Astrocyte (in vitro differentiated cells and primary cell): ENCODE results near the gene KCNC1. TPM values are rescaled to one million over a fixed set of nuclear protein-coding genes. Genes with fewer than 3 reads are reported as not detected.

Experiments
- DNase-seq: peaks from one replicate; pipeline ENCODE4 v3.0.0-alpha.2; 2010; ENCODE audit warnings: low read depth
- FAIRE-seq: peaks from 2 replicates; lab custom pipeline; 2011; peaks lifted over from hg19 to GRCh38; lab: Jason Lieb, UNC
- H2AFZ ChIP-seq: 2 replicates; pipeline ENCODE4 v1.6.0; 2012; ENCODE audit warnings: low read depth, low read length, inconsistent platforms
- H3K27ac ChIP-seq: 2 replicates; pipeline ENCODE4 v1.5.1; 2011; ENCODE audit warnings: low read depth, low read length, inconsistent platforms
- H3K27me3 ChIP-seq: 2 replicates; pipeline ENCODE4 v1.6.0; 2011; ENCODE audit warnings: low read length, inconsistent platforms; ENCODE audit not compliant: insufficient read depth
- H3K36me3 ChIP-seq: 2 replicates; pipeline ENCODE4 v1.5.1; 2011; ENCODE audit warnings: low read length, inconsistent platforms; ENCODE audit not compliant: insufficient read depth
- H3K4me1 ChIP-seq: 2 replicates; pipeline ENCODE4 v1.5.1; 2011; ENCODE audit warnings: low read length, inconsistent platforms; ENCODE audit not compliant: insufficient read depth
- H3K4me2 ChIP-seq: 2 replicates; pipeline ENCODE4 v1.6.0; 2012; ENCODE audit warnings: low read length, inconsistent platforms
- H3K4me3 ChIP-seq: 2 replicates; pipeline ENCODE4 v1.5.1; 2011; ENCODE audit warnings: low read depth, mild to moderate bottlenecking, low read length, inconsistent platforms; ENCODE audit not compliant: insufficient read depth
- H3K79me2 ChIP-seq: 2 replicates; pipeline ENCODE4 v1.6.0; 2012; ENCODE audit warnings: mild to moderate bottlenecking, low read length, inconsistent platforms; ENCODE audit not compliant: insufficient read depth
- H3K9ac ChIP-seq: 2 replicates; pipeline ENCODE4 v1.6.0; 2012; ENCODE audit warnings: mild to moderate bottlenecking, low read length, inconsistent platforms
- H3K9me3 ChIP-seq: 2 replicates; pipeline ENCODE4 v1.5.1; 2012; ENCODE audit warnings: low read depth, mild to moderate bottlenecking, low read length, inconsistent platforms; ENCODE audit not compliant: insufficient read depth
- H4K20me1 ChIP-seq: 2 replicates; pipeline ENCODE4 v1.6.0; 2012; ENCODE audit warnings: low read length, inconsistent platforms; ENCODE audit not compliant: insufficient read depth
- H3K27ac Mint-ChIP-seq: one replicate; pipeline ENCODE4 v1.8.0; 2021; ENCODE audit warnings: mild to moderate bottlenecking, mixed read lengths; ENCODE audit not compliant: unreplicated experiment
- H3K27me3 Mint-ChIP-seq: one replicate; pipeline ENCODE4 v1.8.0; 2021; ENCODE audit warnings: low read depth, mixed read lengths; ENCODE audit not compliant: unreplicated experiment
- H3K36me3 Mint-ChIP-seq: one replicate; pipeline ENCODE4 v1.8.0; 2021; ENCODE audit warnings: low read depth, mixed read lengths; ENCODE audit not compliant: unreplicated experiment
- H3K4me1 Mint-ChIP-seq: one replicate; pipeline ENCODE4 v1.8.0; 2021; ENCODE audit warnings: low read depth, mixed read lengths; ENCODE audit not compliant: unreplicated experiment
- H3K4me3 Mint-ChIP-seq: one replicate; pipeline ENCODE4 v1.8.0; 2021; ENCODE audit warnings: mild to moderate bottlenecking, moderate library complexity, mixed read lengths; ENCODE audit not compliant: unreplicated experiment
- H3K9me3 Mint-ChIP-seq: one replicate; pipeline ENCODE4 v1.8.0; 2021; ENCODE audit warnings: mild to moderate bottlenecking, mixed read lengths; ENCODE audit not compliant: unreplicated experiment
- EZH2 ChIP-seq: IDR thresholded peaks from 2 replicates; pipeline ENCODE4 v1.6.1; 2012; ENCODE audit warnings: mild to moderate bottlenecking, low read length, inconsistent platforms; ENCODE audit not compliant: insufficient read depth
- total RNA-seq: library from RNA; stranded (reverse); gene quantifications from 2 replicates; pipeline ENCODE4 v1.2.1, GENCODE V29; 2021
- TF ChIP-seq, protein P1 (sequence below): IDR thresholded peaks from 2 replicates; pipeline ENCODE4 v1.5.1; 2011; ENCODE audit warnings: low read depth, mild to moderate bottlenecking, inconsistent platforms, low read length, moderate library complexity; ENCODE audit not compliant: insufficient read depth

Gene KCNC1
- total RNA-seq, 1 donor from 2014 or later, result 0.05 TPM

DNA sequence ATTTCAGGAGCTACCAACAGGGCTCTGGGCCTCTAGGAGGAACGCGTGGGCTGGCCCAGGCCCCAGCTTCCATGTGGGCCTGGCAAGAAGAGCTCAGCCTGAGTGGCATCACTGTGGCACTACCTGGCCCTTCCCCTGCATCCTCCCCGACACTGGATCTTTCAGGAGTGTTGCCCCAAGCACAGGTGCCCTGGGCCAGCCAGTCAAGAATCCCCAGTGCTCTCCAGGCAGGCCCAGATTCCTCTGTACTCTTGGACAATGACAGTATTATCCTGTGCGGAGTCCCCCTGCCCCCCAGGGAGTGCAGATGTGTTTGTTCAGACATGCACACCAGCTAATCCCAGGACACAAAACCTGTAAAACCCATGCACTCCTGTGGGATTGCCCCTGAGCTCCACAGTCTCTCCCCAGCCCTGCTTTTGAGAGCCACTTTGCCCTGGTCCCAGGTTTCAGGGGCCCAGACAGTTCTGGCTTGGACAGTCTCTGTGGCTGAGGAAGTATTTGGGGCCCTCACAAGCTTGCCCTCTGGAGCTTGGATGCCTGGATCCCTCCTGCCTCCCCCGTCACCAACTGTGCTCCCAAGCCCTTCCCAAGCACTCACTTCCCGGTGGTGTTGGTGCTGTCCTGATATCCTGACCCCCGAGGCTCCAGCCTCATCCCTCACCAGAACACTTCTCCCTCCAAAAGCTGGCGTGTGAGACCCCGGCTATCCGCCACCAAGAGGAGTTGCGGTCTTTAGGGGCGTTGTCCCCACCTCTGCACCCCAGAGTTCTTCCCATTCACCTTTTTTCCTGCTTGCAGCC lies 39.9 kb downstream of the KCNC1 start:
- Histone ChIP-seq H3K4me1 (no peaks in the 10 kb centered on the region), H3K4me3 (no peak overlapping the region), H3K9me3 (no peaks in the 10 kb centered on the region), H2AFZ (no peak overlapping the region), H3K9ac (no peak overlapping the region), H3K27ac (no peak overlapping the region), H3K27me3 (no peaks in the 10 kb centered on the region), H3K36me3 (no peaks in the 10 kb centered on the region), H3K4me2 (no peak overlapping the region), H4K20me1 (no peaks in the 10 kb centered on the region), H3K79me2 (no peaks in the 10 kb centered on the region)
- Mint-ChIP-seq H3K9me3 (peaks cover 7% of the 10 kb centered on the region), H3K4me3 (no peak overlapping the region), H3K4me1 (no peaks in the 10 kb centered on the region), H3K27ac (no peak overlapping the region), H3K36me3 (no peaks in the 10 kb centered on the region), H3K27me3 (peaks cover 30% of the 10 kb centered on the region)
- TF ChIP-seq, protein P1, sequence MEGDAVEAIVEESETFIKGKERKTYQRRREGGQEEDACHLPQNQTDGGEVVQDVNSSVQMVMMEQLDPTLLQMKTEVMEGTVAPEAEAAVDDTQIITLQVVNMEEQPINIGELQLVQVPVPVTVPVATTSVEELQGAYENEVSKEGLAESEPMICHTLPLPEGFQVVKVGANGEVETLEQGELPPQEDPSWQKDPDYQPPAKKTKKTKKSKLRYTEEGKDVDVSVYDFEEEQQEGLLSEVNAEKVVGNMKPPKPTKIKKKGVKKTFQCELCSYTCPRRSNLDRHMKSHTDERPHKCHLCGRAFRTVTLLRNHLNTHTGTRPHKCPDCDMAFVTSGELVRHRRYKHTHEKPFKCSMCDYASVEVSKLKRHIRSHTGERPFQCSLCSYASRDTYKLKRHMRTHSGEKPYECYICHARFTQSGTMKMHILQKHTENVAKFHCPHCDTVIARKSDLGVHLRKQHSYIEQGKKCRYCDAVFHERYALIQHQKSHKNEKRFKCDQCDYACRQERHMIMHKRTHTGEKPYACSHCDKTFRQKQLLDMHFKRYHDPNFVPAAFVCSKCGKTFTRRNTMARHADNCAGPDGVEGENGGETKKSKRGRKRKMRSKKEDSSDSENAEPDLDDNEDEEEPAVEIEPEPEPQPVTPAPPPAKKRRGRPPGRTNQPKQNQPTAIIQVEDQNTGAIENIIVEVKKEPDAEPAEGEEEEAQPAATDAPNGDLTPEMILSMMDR, result no peak
- no peak for TF ChIP-seq EZH2
- FAIRE-seq, result no peak
- DNase-seq, result no peak

GRCh38 chr11:17775035-17775348 lies 40.4 kb downstream of the KCNC1 start:
- Histone ChIP-seq H3K4me3 (no peak overlapping the region), H4K20me1 (no peaks in the 10 kb centered on the region), H3K27me3 (no peaks in the 10 kb centered on the region), H3K4me2 (no peak overlapping the region), H3K36me3 (no peaks in the 10 kb centered on the region), H3K4me1 (no peaks in the 10 kb centered on the region), H3K27ac (no peak overlapping the region), H3K9me3 (no peaks in the 10 kb centered on the region), H3K79me2 (no peaks in the 10 kb centered on the region), H2AFZ (no peak overlapping the region), H3K9ac (no peak overlapping the region)
- H3K9me3 Mint-ChIP-seq, result peaks cover 7% of the 10 kb centered on the region
- DNase-seq (no peak), FAIRE-seq (no peak)
- TF ChIP-seq, protein P1, result no peak
- no peak for TF ChIP-seq EZH2
- H3K4me1 Mint-ChIP-seq, result no peaks in the 10 kb centered on the region
- H3K27me3 Mint-ChIP-seq, result peaks cover 31% of the 10 kb centered on the region
- H3K27ac Mint-ChIP-seq, result no peak overlapping the region
- H3K4me3 Mint-ChIP-seq, result no peak overlapping the region
- H3K36me3 Mint-ChIP-seq, result no peaks in the 10 kb centered on the region
